GM19023 (cell line): ENCODE data around the gene CCDC183.

Source experiments
- ATAC-seq: cut with Tn5 transposase; IDR thresholded peaks from one replicate; pipeline ENCODE4 v1.9.1; 2021; ENCODE audit warnings: mild to moderate bottlenecking, moderate library complexity; ENCODE audit not compliant: unreplicated experiment

The CCDC183 gene

GRCh38 chr9:136847826-136848392, 51.8 kb downstream of the CCDC183 start:
- no peak for ATAC-seq

DNA sequence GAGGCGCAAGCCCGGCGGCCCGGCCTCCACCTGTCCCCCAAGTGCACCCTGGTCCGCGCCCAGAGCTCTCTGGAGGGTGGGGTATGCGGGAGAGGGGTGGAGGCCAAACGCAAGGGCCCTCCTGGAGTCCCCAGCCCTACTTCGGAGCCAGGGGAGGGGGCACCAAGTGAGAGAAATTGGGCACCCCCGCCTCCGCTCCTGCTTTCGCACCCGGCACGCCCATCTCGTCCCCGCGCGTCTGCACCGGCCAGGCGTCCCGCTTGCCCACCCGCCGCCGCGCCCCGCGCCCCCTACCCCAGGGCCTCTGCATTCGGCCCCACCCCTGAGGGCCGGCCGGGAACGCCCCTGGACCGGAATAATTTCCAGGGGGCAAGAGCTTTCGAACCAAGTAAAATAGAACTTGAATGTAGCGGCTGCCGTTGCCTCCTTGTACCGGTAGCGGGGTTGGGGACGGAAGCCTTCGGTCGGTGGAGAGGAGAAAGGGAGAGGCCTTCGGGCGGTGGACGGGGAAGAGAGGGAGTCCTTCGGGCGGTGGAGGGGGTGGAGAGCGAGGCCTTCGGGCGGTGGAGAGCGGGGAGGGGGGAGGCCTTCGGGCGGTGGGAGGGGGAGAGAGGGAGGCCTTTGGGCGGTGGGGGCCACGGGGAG, 52.4 kb downstream of the CCDC183 start:
- ATAC-seq = peak; percentile 7

GRCh38 chr9:136849038-136849959, 53.2 kb downstream of the CCDC183 start, which contains the start of gene PHPT1:
Gene PHPT1, plus strand, starts transcription at chr9:136849409. Its CDS starts 22 bp downstream, at chr9:136849431.
- peak; percentile 81 for ATAC-seq

- ATAC-seq = no peak
Observed at GRCh38 chr9:136849960-136850865, 54.1 kb downstream of the CCDC183 start.

- no peak for ATAC-seq
Observed at GRCh38 chr9:136850866-136851775, 55.0 kb downstream of the CCDC183 start.

DNA sequence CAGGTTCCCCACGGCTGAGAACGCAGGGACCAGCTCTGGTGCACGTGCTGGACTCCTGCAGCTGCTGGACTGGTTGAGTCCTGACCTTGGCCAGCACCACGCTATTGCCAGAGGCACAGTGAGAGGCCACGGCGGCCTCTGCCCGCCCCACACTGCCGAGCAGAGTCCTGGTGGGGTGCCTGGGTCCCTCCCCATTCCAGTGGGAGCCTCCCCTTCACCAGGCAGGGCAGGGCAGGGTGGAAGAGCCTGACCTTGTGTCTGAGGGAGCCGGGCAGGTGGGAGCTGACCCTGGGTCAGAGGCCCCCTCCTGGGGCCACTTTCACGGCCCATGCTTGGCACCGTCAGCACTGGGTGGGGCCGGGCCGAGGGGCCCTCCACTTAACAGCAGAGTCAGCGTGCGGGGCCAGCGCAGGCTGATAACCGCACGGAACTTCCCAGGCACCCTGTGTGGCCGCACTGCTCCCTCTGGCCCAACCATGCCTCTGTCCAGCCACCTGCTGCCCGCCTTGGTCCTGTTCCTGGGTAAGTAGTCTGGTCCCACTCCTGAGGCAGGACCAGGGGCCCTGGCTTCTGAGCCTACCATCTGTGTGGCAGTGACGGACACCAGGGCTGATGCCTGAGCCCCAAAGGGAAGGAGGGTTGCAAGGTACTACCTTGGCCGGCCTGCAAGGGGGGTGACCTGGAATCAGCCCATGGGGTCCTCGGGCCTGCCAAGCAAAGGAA, 56.0 kb downstream of the CCDC183 start, which contains the start of gene MAMDC4:
Gene MAMDC4, plus strand, starts transcription at position 406 of the 723 bp plus-strand sequence. Its CDS starts 71 bp downstream, at position 477.
- no peak for ATAC-seq

- ATAC-seq = no peak
Observed at GRCh38 chr9:136852664-136853595, 56.8 kb downstream of the CCDC183 start.

- ATAC-seq = no peak
Observed at GRCh38 chr9:136853596-136854112, 57.5 kb downstream of the CCDC183 start.

DNA sequence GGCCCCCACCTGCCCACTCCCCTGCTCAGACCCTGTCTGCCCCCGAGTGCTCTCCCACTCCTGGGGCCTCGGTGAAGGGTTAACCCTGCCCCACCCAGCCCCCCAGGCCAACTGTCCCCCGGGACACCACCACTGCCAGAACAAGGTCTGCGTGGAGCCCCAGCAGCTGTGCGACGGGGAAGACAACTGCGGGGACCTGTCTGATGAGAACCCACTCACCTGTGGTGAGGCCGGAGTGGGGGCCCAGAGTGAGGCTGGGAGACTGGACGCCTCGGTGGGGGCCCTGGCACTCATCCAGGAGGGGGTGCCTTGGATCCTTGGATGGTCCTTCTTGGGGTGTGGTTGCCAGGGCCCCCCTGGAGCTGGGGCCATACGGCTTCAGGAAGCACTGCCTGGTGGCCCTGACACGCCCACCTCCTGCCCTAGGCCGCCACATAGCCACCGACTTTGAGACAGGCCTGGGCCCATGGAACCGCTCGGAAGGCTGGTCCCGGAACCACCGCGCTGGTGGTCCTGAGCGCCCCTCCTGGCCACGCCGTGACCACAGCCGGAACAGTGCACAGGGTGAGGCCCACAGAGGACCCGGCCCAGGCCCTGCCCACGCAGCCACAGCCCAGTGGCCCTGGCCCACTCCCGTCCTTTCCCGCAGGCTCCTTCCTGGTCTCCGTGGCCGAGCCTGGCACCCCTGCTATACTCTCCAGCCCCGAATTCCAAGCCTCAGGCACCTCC, 58.1 kb downstream of the CCDC183 start:
- ATAC-seq = no peak

DNA sequence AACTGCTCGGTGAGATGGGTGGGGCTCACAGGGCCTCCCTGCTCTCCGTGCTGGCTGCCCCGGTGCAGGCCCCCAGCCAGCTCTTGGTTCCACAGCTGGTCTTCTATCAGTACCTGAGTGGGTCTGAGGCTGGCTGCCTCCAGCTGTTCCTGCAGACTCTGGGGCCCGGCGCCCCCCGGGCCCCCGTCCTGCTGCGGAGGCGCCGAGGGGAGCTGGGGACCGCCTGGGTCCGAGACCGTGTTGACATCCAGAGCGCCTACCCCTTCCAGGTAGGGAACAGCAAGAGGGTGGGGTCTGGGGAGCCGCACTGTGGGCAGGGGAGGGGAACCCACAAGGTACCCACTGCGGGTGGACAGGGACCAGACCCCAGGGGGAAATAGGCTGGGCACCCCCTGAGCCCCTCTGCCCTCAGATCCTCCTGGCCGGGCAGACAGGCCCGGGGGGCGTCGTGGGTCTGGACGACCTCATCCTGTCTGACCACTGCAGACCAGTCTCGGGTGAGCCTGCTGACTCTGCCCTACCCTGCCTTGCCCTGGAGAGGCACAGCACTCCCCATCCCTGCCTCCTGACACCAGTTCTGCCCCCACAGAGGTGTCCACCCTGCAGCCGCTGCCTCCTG, 58.8 kb downstream of the CCDC183 start:
- ATAC-seq = no peak

GRCh38 chr9:136855461-136856078, 59.4 kb downstream of the CCDC183 start:
- ATAC-seq = no peak

GRCh38 chr9:136856079-136856476, 59.9 kb downstream of the CCDC183 start:
- ATAC-seq = no peak

- ATAC-seq = no peak
Observed at GRCh38 chr9:136856541-136857141, 60.5 kb downstream of the CCDC183 start.

- ATAC-seq = no peak
Observed at GRCh38 chr9:136857166-136857565, 61.0 kb downstream of the CCDC183 start.
